Measurements from ENCODE around the gene RNF182.
"Not testable (repeated sequence)": the region's sequence is repeated elsewhere in the genome, so short reads cannot be mapped to it uniquely, and the experiment has no call there.

Gene RNF182

DNA sequence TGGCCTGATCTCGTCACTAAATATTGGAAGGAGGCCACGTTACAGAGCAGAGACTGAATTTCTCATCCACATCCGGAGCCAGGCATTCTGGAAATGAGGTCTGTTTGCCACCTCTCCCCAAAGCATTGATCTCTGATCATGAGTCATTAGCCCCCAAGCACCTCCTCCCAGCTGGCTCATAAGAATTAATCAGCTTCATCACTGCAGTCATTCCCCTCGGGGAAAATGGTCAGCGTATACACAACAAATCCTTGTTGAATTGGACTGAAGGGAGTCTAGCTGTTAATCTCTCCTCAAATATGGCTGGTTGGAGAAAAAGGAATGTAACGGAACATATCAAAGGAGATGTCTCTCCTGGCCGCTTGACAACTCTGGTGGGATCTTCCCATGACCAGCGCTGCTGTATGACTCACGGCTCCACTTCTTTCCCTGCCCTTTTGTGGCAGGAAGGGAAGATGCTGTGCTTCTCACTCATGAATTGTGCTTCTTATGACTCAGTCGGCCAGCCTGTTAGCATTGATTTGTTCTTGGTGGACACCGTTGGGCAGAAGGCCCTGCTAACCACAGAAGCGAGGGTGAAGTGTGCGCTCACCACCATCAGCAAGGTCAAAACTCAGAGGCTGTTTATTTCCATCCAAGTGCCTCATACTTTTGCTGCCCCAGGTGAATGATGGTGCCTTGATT lies 76.7 kb downstream of the RNF182 start:
- no peak for DNase-seq (ENCODE audit: low spot score)

DNA sequence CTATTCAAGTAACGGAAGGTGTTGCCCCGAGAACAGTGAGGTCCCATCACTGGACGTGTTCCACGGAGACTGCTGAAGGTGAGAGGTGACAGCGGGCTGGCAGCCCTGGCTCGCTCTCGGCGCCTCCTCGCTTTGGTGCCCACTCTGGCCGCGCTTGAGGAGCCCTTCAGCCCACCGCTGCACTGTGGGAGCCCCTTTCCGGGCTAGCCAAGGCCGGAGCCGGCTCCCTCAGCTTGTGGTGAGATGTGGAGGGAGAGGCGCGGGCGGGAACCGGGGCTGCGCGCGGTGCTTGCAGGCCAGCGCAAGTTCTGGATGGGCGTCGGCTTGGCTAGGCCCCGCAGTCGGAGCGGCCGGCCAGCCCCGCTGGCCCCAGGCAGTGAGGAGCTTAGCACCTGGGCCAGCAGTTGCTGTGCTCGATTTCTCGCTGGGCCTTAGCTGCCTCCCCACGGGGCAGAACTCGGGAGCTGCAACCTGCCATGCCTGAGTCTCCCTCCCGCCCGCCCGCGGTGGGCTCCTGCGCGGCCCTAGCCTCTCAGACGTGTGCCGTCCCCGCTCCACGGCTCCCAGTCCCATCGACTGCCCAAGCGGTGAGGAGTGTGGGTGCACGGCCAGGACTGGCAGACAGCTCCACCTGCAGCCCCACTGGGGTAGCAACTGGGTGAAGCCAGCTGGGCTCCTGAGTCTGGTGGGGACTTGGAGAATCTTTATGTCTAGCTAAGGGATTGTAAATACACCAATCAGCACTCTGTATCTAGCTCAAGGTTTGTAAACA lies 77.6 kb downstream of the RNF182 start:
- DNase-seq (ENCODE audit: low spot score) = no peak

DNA sequence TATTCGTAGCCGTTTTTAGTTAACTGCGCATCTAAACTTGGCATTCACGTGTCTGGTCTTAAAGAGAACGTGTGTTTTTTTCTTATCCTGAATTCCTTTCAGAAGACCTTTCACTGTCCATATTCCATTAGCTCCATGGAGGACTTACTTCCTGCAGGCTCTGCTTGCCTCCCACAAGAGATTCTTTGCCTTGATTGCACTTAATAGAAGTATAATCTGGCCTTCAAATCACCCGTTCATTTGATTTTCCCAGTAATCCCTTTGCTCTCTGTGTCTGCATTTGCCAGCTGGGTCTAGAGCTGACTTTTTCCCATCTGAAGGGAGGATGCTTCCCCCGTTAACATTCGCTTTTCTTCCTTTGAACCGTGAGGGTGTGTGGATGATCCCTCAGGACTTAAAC lies 79.5 kb downstream of the RNF182 start:
- DNase-seq (ENCODE audit: low spot score) = no peak

DNA sequence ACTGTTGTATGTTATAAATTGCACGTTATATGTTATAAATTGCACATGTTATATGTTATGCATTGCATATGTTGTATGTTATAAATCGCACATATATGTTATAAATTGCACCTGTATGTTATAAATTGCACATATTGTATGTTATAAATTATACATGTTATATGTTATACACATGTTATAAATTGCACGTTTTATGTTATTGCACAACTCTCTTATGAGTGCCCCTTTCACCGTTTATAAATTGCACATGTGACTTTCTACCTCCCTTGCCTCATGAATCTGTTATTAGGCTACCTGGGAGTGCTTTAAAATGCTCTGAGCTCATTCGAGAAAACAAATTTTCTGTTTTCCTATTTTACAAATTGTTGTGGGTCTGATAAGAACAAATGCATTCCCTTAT lies 84.1 kb downstream of the RNF182 start:
- no peak for DNase-seq (ENCODE audit: low spot score)

DNA sequence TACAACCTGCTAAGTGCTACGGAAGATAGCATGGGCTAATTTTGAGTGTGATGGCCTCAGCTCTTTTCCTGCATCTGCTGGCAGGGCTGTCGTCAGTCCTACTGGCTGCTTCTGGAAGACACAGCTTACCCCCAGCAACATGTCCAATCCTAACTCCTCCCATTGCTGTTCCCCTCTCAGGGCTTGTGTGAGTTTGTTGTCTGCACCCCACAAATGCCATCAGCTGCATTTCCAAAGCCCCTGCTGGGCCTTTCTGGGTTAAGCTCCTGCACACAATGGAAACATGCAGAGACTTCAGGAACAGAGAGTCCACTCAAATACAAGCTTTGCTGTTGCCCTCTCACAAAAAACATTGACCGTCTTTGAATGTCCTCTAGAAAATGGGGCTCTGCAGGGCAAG lies 84.7 kb downstream of the RNF182 start:
- no peak for DNase-seq (ENCODE audit: low spot score)

GRCh38 chr6:14010275-14010674 lies 85.5 kb downstream of the RNF182 start:
- no peak for DNase-seq (ENCODE audit: low spot score)

- no peak for DNase-seq (ENCODE audit: low spot score)
Measured at GRCh38 chr6:14012313-14013030, 87.7 kb downstream of the RNF182 start.

GRCh38 chr6:14015964-14016363 lies 91.2 kb downstream of the RNF182 start:
- DNase-seq (ENCODE audit: low spot score) = no peak

DNA sequence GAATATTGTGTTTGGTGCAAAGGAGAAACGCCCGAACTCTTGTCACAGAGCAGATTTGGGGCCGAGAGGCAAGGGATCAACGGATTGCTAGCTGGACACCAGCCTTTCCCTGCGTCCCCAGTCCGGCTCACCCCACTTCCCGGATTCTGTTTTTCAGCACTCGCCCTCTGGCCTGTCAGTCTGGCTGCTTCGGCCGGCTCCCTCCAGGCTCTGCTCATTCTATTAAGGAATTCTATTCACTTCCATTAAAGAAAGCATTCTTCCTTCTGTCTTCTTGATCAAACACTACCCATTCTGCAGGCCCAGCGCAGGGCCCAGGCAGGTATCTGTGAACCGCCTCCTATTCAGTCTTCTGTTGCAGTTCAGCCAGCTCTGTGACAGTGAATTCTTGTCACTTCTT lies 91.7 kb downstream of the RNF182 start:
- DNase-seq (ENCODE audit: low spot score) = no peak

DNA sequence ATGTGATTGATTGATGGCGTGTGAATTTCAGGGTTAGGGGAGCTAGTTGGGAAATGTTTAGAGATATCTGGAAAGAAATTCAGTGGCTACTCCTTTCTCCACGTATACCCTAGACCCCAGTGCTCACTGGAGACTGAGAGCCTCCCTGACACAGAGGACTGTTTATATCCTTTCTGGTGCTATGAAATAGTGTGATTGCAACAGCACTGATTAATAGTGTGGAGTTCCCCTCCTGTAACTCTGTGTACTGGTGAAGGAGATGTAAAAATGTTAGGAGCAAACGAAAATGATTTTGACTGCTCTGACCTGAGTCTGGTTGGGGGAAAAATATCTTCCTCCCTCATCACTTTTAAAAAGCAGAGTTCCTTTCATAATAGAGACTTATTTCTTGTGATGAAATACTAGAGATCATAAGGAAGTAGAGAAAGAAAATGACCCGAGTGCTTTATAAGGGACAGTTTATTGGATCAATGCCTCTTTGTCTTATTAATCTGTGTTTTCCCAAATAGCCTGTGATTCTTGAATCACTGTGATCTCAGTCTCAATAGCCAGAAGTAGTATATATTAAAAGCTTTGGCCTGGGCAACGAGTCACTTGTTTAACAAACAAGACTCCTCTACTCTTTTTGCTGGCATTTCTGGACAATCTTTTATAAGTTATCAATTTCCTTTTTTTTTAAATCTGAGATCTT lies 92.3 kb downstream of the RNF182 start:
- DNase-seq (ENCODE audit: low spot score) = no peak

DNA sequence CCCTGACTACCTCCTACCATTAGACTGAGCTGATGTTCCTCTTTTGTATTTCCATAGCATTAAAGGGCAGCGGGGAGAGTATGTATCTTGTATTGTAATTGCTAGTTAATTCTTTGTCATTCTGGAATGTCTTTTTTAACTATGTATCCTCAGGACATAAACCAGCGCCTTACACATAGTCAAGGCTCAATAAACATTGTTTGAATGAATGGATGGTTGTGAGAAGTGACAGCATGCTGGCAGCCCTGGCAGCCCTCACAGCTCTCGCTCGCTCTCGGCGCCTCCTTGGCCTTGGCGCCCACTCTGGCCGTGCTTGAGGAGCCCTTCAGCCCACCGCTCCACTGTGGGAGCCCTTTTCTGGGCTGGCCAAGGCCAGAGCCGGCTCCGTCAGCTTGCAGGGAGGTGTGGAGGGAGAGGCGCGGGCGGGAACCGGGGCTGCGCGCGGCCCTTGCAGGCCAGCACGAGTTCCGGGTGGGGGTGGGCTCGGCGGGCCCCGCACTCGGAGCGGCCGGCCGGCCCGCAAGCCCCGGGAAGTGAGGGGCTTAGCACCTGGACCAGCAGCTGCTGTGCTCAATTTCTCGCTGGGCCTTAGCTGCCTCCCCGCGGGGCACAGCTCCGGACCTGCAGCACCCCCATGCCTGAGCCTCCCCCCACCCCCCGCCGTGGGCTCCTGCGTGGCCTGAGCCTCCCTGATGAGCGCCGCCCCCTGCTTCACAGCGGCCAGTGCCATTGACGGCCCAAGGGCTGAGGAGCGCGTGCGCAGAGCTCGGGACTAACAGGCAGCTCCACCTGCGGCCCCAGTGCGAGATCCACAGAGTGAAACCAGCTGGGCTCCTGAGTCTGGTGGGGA lies 93.1 kb downstream of the RNF182 start:
- DNase-seq (ENCODE audit: low spot score) = no peak

DNA sequence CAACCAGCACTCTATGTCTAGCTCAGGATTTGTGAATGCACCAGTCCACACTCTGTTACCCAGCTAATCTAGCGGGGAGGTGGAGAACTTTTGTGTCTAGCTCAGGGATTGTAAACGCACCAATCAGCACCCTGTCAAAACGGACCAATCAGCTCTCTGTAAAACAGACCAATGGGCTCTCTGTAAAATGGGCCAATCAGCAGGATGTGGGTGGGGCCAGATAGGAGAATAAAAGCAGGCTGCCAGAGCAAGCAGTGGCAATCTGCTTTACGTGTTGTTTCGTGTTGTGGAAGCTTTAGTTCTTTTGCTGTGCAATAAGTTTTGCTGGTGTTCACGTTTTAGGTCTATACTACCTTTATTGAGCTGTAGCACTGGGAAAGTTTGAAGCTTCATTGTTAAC lies 93.8 kb downstream of the RNF182 start:
- not testable (repeated sequence) for DNase-seq (ENCODE audit: low spot score)

- DNase-seq (ENCODE audit: low spot score) = no peak
Measured at GRCh38 chr6:14020551-14020950, 95.8 kb downstream of the RNF182 start.

DNA sequence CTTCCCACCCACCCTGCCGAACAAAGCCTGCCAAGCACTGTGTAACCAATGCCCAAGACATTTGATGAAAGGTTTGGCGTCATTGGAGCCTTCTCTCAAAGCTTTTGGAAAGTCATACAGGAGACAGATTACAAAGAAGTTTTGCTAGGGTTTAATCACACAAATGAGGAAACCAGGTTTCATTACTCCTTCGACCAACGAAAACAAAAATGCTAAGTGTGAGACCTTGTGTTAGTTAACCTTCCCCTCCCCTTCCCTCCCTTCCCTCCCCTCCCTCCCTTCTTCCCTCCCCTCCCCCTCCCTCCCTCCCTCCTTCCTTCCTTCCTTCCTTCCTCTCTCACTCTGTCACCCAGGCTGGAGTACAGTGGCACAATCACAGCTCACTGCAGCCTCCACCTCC lies 96.7 kb downstream of the RNF182 start:
- no peak for DNase-seq (ENCODE audit: low spot score)

DNA sequence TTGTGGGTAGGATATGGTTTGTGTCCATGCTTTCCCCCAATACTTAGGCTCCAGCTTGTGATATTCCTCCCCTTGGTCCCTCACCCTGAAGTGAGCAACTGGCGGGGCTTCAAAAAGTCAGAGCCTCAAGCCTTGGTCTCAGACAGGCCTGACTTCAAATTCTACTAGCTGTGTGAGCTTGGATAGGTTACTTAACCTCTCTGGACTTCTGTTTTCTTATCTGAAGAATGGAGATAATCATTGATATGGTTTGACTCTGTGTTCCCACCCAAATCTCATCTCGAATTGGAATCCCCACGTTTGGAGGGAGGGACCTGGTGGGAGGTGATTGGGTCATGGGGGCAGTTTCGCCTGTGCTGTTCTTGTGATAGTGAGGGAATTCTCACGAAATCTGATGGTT lies 97.9 kb downstream of the RNF182 start:
- no peak for DNase-seq (ENCODE audit: low spot score)

DNA sequence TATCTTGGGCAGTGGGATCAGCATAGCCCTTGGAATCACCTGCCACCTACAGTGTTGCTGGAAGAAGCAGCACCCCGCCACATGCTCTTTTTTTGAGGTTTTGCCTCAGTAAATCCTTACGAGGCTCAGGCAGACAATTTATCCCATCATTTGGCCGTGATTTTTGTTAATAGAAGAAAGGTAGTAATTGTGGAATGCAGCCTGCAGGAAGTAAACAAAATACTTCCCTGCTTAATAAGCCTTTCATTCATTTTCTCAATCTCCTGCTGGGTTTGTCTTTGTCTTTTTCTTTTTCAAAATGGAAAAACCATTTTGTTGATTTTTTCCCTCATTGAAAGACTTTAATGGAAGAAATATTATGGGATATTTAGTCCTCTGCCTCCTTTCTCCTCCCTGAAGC lies 99.1 kb downstream of the RNF182 start:
- DNase-seq (ENCODE audit: low spot score) = no peak

DNA sequence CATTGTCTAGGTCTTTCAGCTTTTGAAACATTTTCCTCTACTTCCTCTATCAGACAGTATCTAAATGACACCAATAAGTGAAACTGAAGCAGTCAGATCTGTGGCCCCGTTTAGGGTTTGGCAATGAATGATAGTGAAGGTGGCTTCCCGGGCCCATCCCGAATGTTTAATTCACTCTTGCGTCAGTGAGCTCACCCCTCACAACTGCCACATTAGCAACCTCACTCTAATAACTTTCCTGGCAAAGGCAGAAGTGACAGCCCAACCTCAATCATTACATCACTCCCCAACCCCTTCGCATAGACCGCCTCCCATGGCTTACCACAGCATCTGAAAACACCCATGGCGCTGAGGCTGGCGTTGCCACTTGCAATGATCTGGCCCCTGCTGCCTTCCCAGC lies 100.4 kb downstream of the RNF182 start:
- no peak for DNase-seq (ENCODE audit: low spot score)

DNA sequence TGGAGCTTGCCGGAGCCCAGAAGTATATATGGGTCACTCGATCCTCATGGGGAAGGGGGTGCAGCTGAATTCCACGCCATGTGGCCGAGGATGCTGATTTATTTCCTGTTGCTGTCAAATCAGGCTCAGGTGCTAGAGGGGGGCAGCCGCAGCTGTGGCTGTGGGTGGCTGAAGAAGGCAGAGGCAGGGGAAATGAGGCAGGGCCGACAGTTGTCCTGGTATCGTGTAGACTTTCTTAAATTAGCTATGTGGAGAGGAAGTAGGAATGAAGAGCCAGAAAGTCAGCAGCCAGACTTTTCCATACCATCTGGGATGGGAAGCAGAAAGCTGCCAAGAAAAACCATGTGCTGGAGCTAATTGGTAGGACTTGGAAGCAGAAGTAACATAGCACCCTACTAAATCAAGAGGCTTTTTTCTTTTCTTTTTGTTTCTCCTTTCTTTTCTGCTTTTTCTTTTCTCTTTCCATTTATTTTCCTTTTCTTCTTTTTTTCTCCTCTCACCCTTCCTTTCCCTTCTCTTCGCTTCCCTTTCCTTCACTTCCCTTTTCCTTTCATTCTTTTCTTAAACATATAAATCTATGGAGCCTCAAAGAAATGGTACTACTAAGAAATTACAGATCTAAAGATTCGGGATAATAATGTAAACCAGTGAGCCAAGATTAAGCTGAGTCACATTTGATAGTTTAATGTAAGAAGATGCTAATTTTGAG lies 102.2 kb downstream of the RNF182 start:
- no peak for DNase-seq (ENCODE audit: low spot score)

DNA sequence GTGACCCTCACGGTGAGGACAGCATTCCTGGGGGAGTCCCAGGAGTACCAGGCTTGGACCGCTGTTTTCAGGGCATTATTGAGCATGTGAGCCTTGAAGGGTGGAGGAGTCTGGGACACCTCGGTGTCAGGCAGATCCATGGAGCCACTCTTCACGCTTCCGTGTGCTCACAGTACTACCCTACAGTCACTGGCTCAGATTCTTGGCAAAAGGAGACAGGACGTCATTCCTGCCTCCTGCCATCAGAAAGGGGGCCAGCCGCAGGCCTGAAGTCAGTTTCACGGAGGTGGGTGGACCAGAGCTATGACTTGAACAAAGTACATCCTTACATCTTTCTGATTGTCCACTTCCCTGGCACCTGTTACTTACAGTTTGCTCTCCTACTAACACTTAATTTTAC lies 103.9 kb downstream of the RNF182 start:
- DNase-seq (ENCODE audit: low spot score) = no peak

- DNase-seq (ENCODE audit: low spot score) = no peak
Measured at GRCh38 chr6:14029605-14030004, 104.9 kb downstream of the RNF182 start.

Data from HuH-7.5 (cell line).